Chondrocyte (in vitro differentiated cells): ENCODE results near the gene MAPK8. TPM values are rescaled to one million over a fixed set of nuclear protein-coding genes. Genes with fewer than 3 reads are reported as not detected.

Source experiments
- DNase-seq: peaks from one replicate; pipeline ENCODE4 v3.0.0; 2021; ENCODE audit warnings: mixed read lengths, low spot score
- H3K27ac Mint-ChIP-seq: one replicate; pipeline ENCODE4 v1.8.0; 2021; ENCODE audit warnings: mild to moderate bottlenecking, moderate library complexity, mixed read lengths; ENCODE audit not compliant: unreplicated experiment
- H3K27me3 Mint-ChIP-seq: 2 replicates; pipeline ENCODE4 v1.8.0; 2021; ENCODE audit warnings: low read depth, mixed read lengths
- H3K36me3 Mint-ChIP-seq: 2 replicates; pipeline ENCODE4 v1.8.0; 2021; ENCODE audit warnings: low read depth, mixed read lengths
- H3K4me1 Mint-ChIP-seq: 2 replicates; pipeline ENCODE4 v1.8.0; 2021; ENCODE audit warnings: low read depth, mild to moderate bottlenecking, mixed read lengths
- H3K4me3 Mint-ChIP-seq: one replicate; pipeline ENCODE4 v1.8.0; 2021; ENCODE audit warnings: mild to moderate bottlenecking, moderate library complexity, mixed read lengths; ENCODE audit not compliant: unreplicated experiment
- H3K9me3 Mint-ChIP-seq: 2 replicates; pipeline ENCODE4 v1.8.0; 2021; ENCODE audit warnings: low read depth, mixed read lengths
- total RNA-seq: library from RNA; stranded (reverse); gene quantifications from 3 replicates; pipeline ENCODE4 v1.2.1, GENCODE V29; 2021
- TF ChIP-seq, protein P1 (sequence below): fragments of 200-600 bp; sonication (generic); IDR thresholded peaks from 2 replicates; pipeline ENCODE4 v1.5.0; 2021; ENCODE audit warnings: antibody characterized with exemption, mild to moderate bottlenecking, moderate library complexity

Gene MAPK8
- total RNA-seq, 1 donor from 2014 or later, result 43.4 TPM

DNA sequence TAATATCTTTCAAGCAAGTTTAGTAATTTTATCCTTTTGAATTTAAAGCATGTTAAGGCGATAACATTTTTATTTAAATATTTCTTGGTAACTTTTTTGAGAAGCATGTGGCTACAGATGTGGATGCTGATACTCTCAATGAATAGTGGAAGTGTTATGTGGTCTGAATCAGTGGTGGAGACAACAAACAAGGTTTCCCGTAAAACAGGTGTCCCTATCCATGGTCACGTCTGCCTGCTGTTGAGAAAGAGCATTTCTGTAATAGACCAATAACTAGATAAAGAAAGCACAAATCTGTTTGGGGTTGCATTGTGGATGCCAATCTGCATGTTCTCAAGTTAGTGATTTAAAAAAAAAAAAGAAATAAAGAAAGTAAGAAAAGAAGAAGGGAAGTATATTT, 13.9 kb upstream of the MAPK8 start:
- DNase-seq, result no peak
- Mint-ChIP-seq H3K36me3 (no peaks in the 10 kb centered on the region), H3K9me3 (no peaks in the 10 kb centered on the region), H3K4me1 (peaks cover 4% of the 10 kb centered on the region), H3K27ac (no peak overlapping the region), H3K27me3 (no peaks in the 10 kb centered on the region), H3K4me3 (no peak overlapping the region)
- TF ChIP-seq, protein P1, sequence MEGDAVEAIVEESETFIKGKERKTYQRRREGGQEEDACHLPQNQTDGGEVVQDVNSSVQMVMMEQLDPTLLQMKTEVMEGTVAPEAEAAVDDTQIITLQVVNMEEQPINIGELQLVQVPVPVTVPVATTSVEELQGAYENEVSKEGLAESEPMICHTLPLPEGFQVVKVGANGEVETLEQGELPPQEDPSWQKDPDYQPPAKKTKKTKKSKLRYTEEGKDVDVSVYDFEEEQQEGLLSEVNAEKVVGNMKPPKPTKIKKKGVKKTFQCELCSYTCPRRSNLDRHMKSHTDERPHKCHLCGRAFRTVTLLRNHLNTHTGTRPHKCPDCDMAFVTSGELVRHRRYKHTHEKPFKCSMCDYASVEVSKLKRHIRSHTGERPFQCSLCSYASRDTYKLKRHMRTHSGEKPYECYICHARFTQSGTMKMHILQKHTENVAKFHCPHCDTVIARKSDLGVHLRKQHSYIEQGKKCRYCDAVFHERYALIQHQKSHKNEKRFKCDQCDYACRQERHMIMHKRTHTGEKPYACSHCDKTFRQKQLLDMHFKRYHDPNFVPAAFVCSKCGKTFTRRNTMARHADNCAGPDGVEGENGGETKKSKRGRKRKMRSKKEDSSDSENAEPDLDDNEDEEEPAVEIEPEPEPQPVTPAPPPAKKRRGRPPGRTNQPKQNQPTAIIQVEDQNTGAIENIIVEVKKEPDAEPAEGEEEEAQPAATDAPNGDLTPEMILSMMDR, result no peak

DNA sequence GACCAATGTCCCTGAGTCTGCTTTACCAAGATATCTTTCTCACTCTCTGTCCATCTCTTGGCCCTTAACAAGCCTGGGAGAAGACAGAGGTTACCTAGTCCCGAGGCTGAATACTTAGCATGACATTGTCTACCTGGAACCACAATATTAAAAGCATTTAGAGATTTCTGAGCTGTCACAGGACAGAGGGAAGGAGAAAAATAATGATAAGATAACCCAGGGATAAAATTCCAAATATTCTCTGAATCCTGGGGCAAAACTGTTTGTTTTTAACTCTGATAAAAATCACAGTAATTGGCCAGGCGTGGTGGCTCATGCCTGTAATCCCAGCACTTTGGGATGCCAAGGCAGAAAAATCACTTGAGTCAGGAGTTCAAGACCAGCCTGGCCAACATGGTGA, 12.0 kb upstream of the MAPK8 start:
- no peak overlapping the region for H3K27ac Mint-ChIP-seq
- TF ChIP-seq, protein P1, result no peak
- H3K36me3 Mint-ChIP-seq, result no peaks in the 10 kb centered on the region
- no peaks in the 10 kb centered on the region for H3K27me3 Mint-ChIP-seq
- no peaks in the 10 kb centered on the region for H3K9me3 Mint-ChIP-seq
- no peak overlapping the region for H3K4me3 Mint-ChIP-seq
- H3K4me1 Mint-ChIP-seq, result peaks cover 4% of the 10 kb centered on the region
- no peak for DNase-seq

- Mint-ChIP-seq H3K36me3 (no peaks in the 10 kb centered on the region), H3K27ac (no peak overlapping the region), H3K4me1 (no peaks in the 10 kb centered on the region), H3K4me3 (no peak overlapping the region), H3K9me3 (no peaks in the 10 kb centered on the region), H3K27me3 (peaks cover 3% of the 10 kb centered on the region)
- TF ChIP-seq, protein P1, result no peak
- no peak for DNase-seq
These were observed 9.8 kb upstream of the MAPK8 start for GRCh38 chr10:48296576-48297098.

GRCh38 chr10:48299066-48299465, 7.4 kb upstream of the MAPK8 start:
- Mint-ChIP-seq H3K9me3 (no peaks in the 10 kb centered on the region), H3K36me3 (no peaks in the 10 kb centered on the region), H3K4me1 (no peaks in the 10 kb centered on the region), H3K27me3 (peaks cover 3% of the 10 kb centered on the region), H3K27ac (no peak overlapping the region), H3K4me3 (no peak overlapping the region)
- no peak for DNase-seq
- TF ChIP-seq, protein P1, result no peak

DNA sequence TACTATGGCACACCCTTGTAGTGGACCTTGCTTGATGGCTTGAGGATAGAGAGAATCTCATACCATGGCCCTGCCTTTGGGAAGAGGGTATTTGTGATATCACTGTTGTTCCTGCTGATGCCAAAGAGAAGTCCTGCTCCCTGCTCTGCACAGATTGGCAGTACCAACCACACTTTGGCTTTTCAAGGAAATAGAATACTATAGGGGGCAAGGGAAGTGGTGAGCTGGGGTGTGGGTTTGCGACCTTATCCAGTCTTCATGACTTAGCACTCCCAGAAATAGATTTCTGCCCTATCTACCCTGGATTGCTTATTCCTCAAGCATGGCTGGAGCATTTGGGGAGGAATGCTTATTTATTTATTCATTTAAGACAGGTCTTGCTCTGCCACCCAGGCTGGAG, 6.8 kb upstream of the MAPK8 start:
- H3K27ac Mint-ChIP-seq, result no peak overlapping the region
- no peaks in the 10 kb centered on the region for H3K9me3 Mint-ChIP-seq
- H3K4me1 Mint-ChIP-seq, result no peaks in the 10 kb centered on the region
- TF ChIP-seq, protein P1, result no peak
- H3K4me3 Mint-ChIP-seq, result no peak overlapping the region
- DNase-seq, result no peak
- H3K27me3 Mint-ChIP-seq, result peaks cover 3% of the 10 kb centered on the region
- H3K36me3 Mint-ChIP-seq, result no peaks in the 10 kb centered on the region
